ENCODE data around the gene NOLC1.
A peak's percentile ranks its signal among the peaks of the same experiment; 100 is the strongest.

The NOLC1 gene

GRCh38 chr10:102114861-102115618 is 37.1 kb upstream of the NOLC1 start:
- no peak for TF ChIP-seq ZBTB7A (IDR thresholded peaks at IDR 0.05; ENCODE audit: low read depth)
- peak; percentile 75 for TF ChIP-seq TAF1 (IDR thresholded peaks at IDR 0.05; ENCODE audit: low read depth)

- no peak for TF ChIP-seq TEAD4 (IDR thresholded peaks at IDR 0.05)
- no peak for TF ChIP-seq TAF1 (IDR thresholded peaks at IDR 0.05; ENCODE audit: low read depth)
- no peak for TF ChIP-seq YY1 (IDR thresholded peaks at IDR 0.05; ENCODE audit: low read depth)
- no peak for TF ChIP-seq NFIC (IDR thresholded peaks at IDR 0.05)
- TF ChIP-seq EGR1 (IDR thresholded peaks at IDR 0.05), result no peak
- no peak for TF ChIP-seq EP300 (IDR thresholded peaks at IDR 0.05; ENCODE audit: borderline replicate concordance)
- no peak for TF ChIP-seq USF1 (IDR thresholded peaks at IDR 0.05)
- no peak for TF ChIP-seq RAD21 (IDR thresholded peaks at IDR 0.05; ENCODE audit: low read depth)
Observed at GRCh38 chr10:102115775-102116174, 36.4 kb upstream of the NOLC1 start.

- no peak for TF ChIP-seq TCF12 (IDR thresholded peaks at IDR 0.05; ENCODE audit: low read depth)
- TF ChIP-seq TEAD4 (IDR thresholded peaks at IDR 0.05), result no peak
- TF ChIP-seq CREB1 (IDR thresholded peaks at IDR 0.05; ENCODE audit: low read depth), result no peak
- no peak for TF ChIP-seq RAD21 (IDR thresholded peaks at IDR 0.05; ENCODE audit: low read depth)
- TF ChIP-seq TAF1 (IDR thresholded peaks at IDR 0.05; ENCODE audit: low read depth), result no peak
- TF ChIP-seq FOXM1 (IDR thresholded peaks at IDR 0.05; ENCODE audit: borderline replicate concordance, low read depth), result no peak
- no peak for TF ChIP-seq EGR1 (IDR thresholded peaks at IDR 0.05)
- no peak for TF ChIP-seq MAX (IDR thresholded peaks at IDR 0.05)
- TF ChIP-seq, protein P1, sequence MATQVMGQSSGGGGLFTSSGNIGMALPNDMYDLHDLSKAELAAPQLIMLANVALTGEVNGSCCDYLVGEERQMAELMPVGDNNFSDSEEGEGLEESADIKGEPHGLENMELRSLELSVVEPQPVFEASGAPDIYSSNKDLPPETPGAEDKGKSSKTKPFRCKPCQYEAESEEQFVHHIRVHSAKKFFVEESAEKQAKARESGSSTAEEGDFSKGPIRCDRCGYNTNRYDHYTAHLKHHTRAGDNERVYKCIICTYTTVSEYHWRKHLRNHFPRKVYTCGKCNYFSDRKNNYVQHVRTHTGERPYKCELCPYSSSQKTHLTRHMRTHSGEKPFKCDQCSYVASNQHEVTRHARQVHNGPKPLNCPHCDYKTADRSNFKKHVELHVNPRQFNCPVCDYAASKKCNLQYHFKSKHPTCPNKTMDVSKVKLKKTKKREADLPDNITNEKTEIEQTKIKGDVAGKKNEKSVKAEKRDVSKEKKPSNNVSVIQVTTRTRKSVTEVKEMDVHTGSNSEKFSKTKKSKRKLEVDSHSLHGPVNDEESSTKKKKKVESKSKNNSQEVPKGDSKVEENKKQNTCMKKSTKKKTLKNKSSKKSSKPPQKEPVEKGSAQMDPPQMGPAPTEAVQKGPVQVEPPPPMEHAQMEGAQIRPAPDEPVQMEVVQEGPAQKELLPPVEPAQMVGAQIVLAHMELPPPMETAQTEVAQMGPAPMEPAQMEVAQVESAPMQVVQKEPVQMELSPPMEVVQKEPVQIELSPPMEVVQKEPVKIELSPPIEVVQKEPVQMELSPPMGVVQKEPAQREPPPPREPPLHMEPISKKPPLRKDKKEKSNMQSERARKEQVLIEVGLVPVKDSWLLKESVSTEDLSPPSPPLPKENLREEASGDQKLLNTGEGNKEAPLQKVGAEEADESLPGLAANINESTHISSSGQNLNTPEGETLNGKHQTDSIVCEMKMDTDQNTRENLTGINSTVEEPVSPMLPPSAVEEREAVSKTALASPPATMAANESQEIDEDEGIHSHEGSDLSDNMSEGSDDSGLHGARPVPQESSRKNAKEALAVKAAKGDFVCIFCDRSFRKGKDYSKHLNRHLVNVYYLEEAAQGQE (IDR thresholded peaks at IDR 0.05; ENCODE audit: low read depth), result no peak
- TF ChIP-seq YY1 (IDR thresholded peaks at IDR 0.05; ENCODE audit: low read depth), result no peak
- TF ChIP-seq EP300 (IDR thresholded peaks at IDR 0.05; ENCODE audit: borderline replicate concordance), result no peak
- TF ChIP-seq CEBPB (IDR thresholded peaks at IDR 0.05), result no peak
- no peak for TF ChIP-seq ZBTB7A (IDR thresholded peaks at IDR 0.05; ENCODE audit: low read depth)
- TF ChIP-seq USF1 (IDR thresholded peaks at IDR 0.05), result no peak
- TF ChIP-seq NFIC (IDR thresholded peaks at IDR 0.05), result no peak
Observed at GRCh38 chr10:102116656-102117055, 35.5 kb upstream of the NOLC1 start.

DNA sequence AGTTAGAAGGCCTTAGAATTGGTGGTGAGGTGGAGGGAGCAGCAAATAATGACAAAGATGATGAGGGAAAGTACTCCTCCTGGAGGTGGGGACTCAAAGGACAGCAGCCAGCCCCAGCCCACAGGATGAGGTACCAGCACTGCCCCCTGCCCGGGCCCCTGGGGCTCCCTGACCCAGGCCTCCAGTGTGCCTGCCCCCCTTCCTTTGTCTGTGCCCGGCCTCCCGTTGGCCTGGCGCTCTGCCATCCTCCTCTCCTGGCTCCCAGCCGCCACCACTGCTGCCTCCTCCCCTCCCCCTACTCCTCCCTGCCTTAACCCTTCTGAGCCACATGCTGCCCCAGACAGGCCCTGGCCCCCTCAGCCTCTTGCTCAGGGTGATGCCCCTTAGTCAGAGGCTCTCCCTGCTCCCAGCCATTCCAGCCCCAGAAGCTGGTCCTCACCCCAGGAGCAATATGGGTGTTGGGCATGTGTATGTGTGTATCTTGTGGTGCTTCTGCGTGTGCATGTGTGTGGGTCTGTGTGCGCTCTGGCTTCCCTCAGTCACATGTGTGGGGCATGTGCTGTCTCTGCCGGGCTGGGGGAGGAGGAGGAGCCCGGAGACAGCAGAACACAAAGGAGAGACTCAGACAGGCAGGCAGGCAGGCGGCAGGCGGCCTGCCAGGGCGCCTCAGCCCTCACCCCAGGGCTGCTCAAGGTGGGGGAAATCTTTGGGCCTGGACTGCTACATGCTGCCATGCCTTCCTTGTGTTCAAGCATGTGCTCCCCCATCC is 34.6 kb upstream of the NOLC1 start:
- TF ChIP-seq TAF1 (IDR thresholded peaks at IDR 0.05; ENCODE audit: low read depth) (0 out of 2 replicates have a peak, but pooled peaks have one; percentile 43), CEBPB (IDR thresholded peaks at IDR 0.05) (peak; percentile 29; the same call in 1 of the 2 replicates), EGR1 (IDR thresholded peaks at IDR 0.05) (no peak; the same call in 1 of the 2 replicates), NFIC (IDR thresholded peaks at IDR 0.05) (peak; percentile 100), ZBTB7A (IDR thresholded peaks at IDR 0.05; ENCODE audit: low read depth) (peak; percentile 99), TCF12 (IDR thresholded peaks at IDR 0.05; ENCODE audit: low read depth) (peak; percentile 96), CREB1 (IDR thresholded peaks at IDR 0.05; ENCODE audit: low read depth) (no peak), USF1 (IDR thresholded peaks at IDR 0.05) (peak; percentile 17; the same call in 1 of the 2 replicates), YY1 (IDR thresholded peaks at IDR 0.05; ENCODE audit: low read depth) (peak; percentile 59; the same call in 1 of the 2 replicates), FOXM1 (IDR thresholded peaks at IDR 0.05; ENCODE audit: borderline replicate concordance, low read depth) (peak; percentile 61; the same call in 1 of the 2 replicates), MAX (IDR thresholded peaks at IDR 0.05) (peak; percentile 79), TEAD4 (IDR thresholded peaks at IDR 0.05) (peak; percentile 76), EP300 (IDR thresholded peaks at IDR 0.05; ENCODE audit: borderline replicate concordance) (peak; percentile 93), RAD21 (IDR thresholded peaks at IDR 0.05; ENCODE audit: low read depth) (0 out of 2 replicates have a peak, but pooled peaks have one; percentile 6)
- TF ChIP-seq, protein P1 (IDR thresholded peaks at IDR 0.05; ENCODE audit: low read depth), result no peak

Measured in Ishikawa (cell line).